ENCODE measurements around the gene JAM3.
"Not testable (repeated sequence)": the region's sequence is repeated elsewhere in the genome, so short reads cannot be mapped to it uniquely, and the experiment has no call there.

JAM3 gene

DNA sequence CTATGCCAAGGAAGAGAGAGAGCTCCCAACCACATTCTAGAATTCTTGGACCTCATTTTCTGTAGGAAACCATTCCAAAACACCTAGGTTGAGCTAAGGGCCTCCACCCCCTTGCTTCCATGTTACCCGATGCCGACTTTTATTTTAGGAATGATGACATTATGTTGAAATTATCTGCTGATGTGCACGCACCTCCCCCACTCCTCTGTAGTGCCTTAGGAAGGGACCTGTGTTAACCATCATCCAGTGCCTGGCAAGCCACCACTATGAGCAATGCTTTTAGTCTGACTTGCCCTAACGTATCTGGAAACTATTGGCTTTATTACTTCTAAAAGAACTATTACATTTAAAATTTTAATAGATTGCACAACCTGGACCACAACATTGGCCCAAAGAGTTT lies 112.8 kb downstream of the JAM3 start:
- DNase-seq (no peak), ATAC-seq (no peak)

- ATAC-seq, DNase-seq: not testable (repeated sequence)
Measured at GRCh38 chr11:134188092-134188491, 119.2 kb downstream of the JAM3 start.

- DNase-seq (no peak), ATAC-seq (no peak)
Measured at GRCh38 chr11:134196756-134197155, 127.9 kb downstream of the JAM3 start.

- DNase-seq: no peak
- ATAC-seq: no peak
Measured at GRCh38 chr11:134199531-134199930, 130.7 kb downstream of the JAM3 start.

DNA sequence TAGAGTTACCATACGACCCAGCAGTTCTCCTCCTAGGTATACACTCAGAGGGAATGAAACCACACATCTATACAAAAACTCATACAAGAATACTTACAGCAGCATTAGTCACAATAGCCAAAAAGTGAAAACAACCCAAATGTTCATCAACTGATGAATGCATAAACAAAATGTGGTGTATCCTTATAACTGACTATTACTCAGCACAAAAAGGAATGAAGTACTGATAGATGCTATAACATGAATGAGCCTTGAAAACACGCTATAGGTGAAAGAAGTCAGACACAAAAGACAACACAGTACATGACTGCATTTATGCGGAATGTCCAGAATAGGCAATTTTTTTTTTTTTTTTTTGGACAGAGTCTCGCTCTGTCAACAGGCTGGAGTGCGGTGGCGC lies 131.8 kb downstream of the JAM3 start:
- no peak for DNase-seq
- ATAC-seq: no peak
